Naive thymus-derived CD4-positive, alpha-beta T cell (primary cell): ENCODE measurements around the gene PTBP3. TPM values are rescaled to one million over a fixed set of nuclear protein-coding genes. Genes with fewer than 3 reads are reported as not detected.
"Not testable (repeated sequence)": the region's sequence is repeated elsewhere in the genome, so short reads cannot be mapped to it uniquely, and the experiment has no call there.

Source experiments
- ATAC-seq: fragments of 150-1000 bp; cut with Tn5 transposase; 2 replicates; pipeline ENCODE4 v1.10.0; 2021; ENCODE audit warnings: mild to moderate bottlenecking, moderate library complexity
- CTCF ChIA-PET: fragments of 350-600 bp; sonication (Branson Sonifier 250); formaldehyde crosslinking; loops from one replicate; lab custom pipeline; 2021; ENCODE audit warnings: antibody characterized with exemption; lab: Charles Lee
- POLR2A ChIA-PET: fragments of 350-600 bp; sonication (Branson Sonifier 250); formaldehyde crosslinking; loops from one replicate; lab custom pipeline; 2021; ENCODE audit warnings: antibody characterized with exemption, inconsistent platforms; lab: Charles Lee
- DNase-seq, 9 donors: peaks; one replicate each; pipeline versions ENCODE4 v3.0.0 to v3.0.0-alpha.2; 2020 to 2022; ENCODE audit warnings: mixed read lengths in 1 of 9
- H3K27ac ChIP-seq: one replicate; pipeline ENCODE4 v1.7.0; 2013; ENCODE audit warnings: mild to moderate bottlenecking, low read depth, low read length, moderate library complexity
- H3K27me3 ChIP-seq, 2 donors: one replicate each; pipeline ENCODE4 v1.7.0; 2013; ENCODE audit warnings: low read length in 2 of 2, mild to moderate bottlenecking in 2 of 2, moderate library complexity in 2 of 2; ENCODE audit not compliant: control insufficient read depth in 2 of 2, insufficient read depth in 2 of 2
- H3K36me3 ChIP-seq, 3 experiments: 1 replicate in 2 of 3; 2 replicates in 1 of 3; pipeline ENCODE4 v1.7.0; 2013; ENCODE audit warnings: low read length in 3 of 3, mild to moderate bottlenecking in 3 of 3, moderate library complexity in 1 of 3; ENCODE audit not compliant: insufficient read depth in 3 of 3, control insufficient read depth in 2 of 3
- H3K4me1 ChIP-seq, 2 donors: one replicate each; pipeline ENCODE4 v1.7.0; 2013; ENCODE audit warnings: low read length in 2 of 2, mild to moderate bottlenecking in 2 of 2, moderate library complexity in 1 of 2; ENCODE audit not compliant: control insufficient read depth in 2 of 2, insufficient read depth in 2 of 2
- H3K4me3 ChIP-seq: 2 replicates; pipeline ENCODE4 v1.7.0; 2013; ENCODE audit warnings: mild to moderate bottlenecking, low read length
- H3K9me3 ChIP-seq, 3 experiments: 1 replicate in 2 of 3; 2 replicates in 1 of 3; pipeline ENCODE4 v1.7.0; 2013; ENCODE audit warnings: low read length in 3 of 3; ENCODE audit not compliant: control insufficient read depth in 2 of 3
- H3K27ac Mint-ChIP-seq, 9 donors: one replicate each; pipeline ENCODE4 v1.8.0; 2020 to 2022; ENCODE audit warnings: mixed read lengths in 9 of 9, mild to moderate bottlenecking in 8 of 9, moderate library complexity in 5 of 9, inconsistent platforms in 2 of 9
- H3K27me3 Mint-ChIP-seq, 5 donors: one replicate each; pipeline ENCODE4 v1.8.0; 2021 to 2022; ENCODE audit warnings: mixed read lengths in 5 of 5, mild to moderate bottlenecking in 1 of 5
- H3K36me3 Mint-ChIP-seq, 5 donors: one replicate each; pipeline ENCODE4 v1.8.0; 2020 to 2022; ENCODE audit warnings: mixed read lengths in 5 of 5, mild to moderate bottlenecking in 3 of 5, inconsistent platforms in 1 of 5
- H3K4me1 Mint-ChIP-seq, 7 donors: one replicate each; pipeline ENCODE4 v1.8.0; 2020 to 2022; ENCODE audit warnings: mixed read lengths in 7 of 7, mild to moderate bottlenecking in 3 of 7, inconsistent platforms in 1 of 7
- H3K4me3 Mint-ChIP-seq, 10 donors: one replicate each; pipeline ENCODE4 v1.8.0; 2020 to 2022; ENCODE audit warnings: mild to moderate bottlenecking in 10 of 10, mixed read lengths in 10 of 10, moderate library complexity in 6 of 10, inconsistent platforms in 2 of 10
- H3K9me3 Mint-ChIP-seq, 11 donors: one replicate each; pipeline ENCODE4 v1.8.0; 2020 to 2022; ENCODE audit warnings: mixed read lengths in 11 of 11, mild to moderate bottlenecking in 4 of 11, inconsistent platforms in 1 of 11, moderate library complexity in 1 of 11
- intact Hi-C, 2 donors: fragments of 100-400 bp; cut with micrococcal nuclease; formaldehyde crosslinking; loops; one replicate each; pipeline ENCODE4 v1.15.1; 2023
- polyA plus RNA-seq, 2 donors: library from polyadenylated mRNA; unstranded; fragments of 300-500 nt; fragmentation: Illumina TruSeq; gene quantifications; one replicate each; pipeline ENCODE4 v1.2.3, GENCODE V29; 2021
- total RNA-seq, 6 experiments: library from RNA in 5 of 6; stranded (reverse) in 5 of 6; gene quantifications; 1 replicate in 5 of 6; 2 replicates in 1 of 6; pipeline ENCODE4 v1.2.3 and lab custom pipeline; 2021 to 2026

PTBP3 gene
- total and polyA plus RNA-seq, 7 experiments from 2014 or later = 28.8 to 148 (median 117) TPM

DNA sequence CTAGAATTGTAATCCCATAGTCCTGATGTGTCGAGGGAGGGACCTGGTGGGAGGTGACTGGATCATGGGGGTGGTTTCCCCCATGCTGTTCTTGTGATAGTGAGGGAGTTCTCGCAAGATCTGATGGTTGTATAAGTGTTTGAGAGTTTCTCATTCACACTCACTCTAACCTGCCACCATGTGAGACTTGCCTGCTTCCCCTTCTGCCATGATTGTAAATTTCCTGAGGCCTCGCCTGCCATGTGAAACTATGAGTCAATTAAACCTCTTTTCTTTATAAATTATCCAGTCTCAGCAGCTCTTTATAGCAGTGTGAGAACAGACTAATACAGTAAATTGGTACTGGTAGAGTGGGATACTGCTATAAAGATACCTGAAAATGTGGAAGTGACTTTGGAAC is 50.6 kb downstream of the PTBP3 start:
- H3K9me3 Mint-ChIP-seq = peaks cover 4 to 49% (median 24%) of the 10 kb centered on the region in 11 donors
- intact Hi-C loops = loop anchor here in 1 of 2 donors (5.0 kb wide), 1 partner anchor 49 kb away; the partner anchor contains the start of gene PTBP3
- CTCF ChIA-PET, ATAC-seq, POLR2A ChIA-PET, H3K27ac ChIP-seq, H3K4me1 ChIP-seq, H3K4me3 ChIP-seq, H3K36me3 ChIP-seq, H3K27me3 ChIP-seq, H3K4me3 Mint-ChIP-seq, DNase-seq, H3K27me3 Mint-ChIP-seq, H3K27ac Mint-ChIP-seq: not testable (repeated sequence)
- H3K36me3 Mint-ChIP-seq = peaks cover 18 to 53% (median 49%) of the 10 kb centered on the region in 5 donors
- peaks cover 0 to 14% (median 0%) of the 10 kb centered on the region in 3 experiments for H3K9me3 ChIP-seq
- peaks cover 10 to 53% (median 40%) of the 10 kb centered on the region in 7 donors for H3K4me1 Mint-ChIP-seq

DNA sequence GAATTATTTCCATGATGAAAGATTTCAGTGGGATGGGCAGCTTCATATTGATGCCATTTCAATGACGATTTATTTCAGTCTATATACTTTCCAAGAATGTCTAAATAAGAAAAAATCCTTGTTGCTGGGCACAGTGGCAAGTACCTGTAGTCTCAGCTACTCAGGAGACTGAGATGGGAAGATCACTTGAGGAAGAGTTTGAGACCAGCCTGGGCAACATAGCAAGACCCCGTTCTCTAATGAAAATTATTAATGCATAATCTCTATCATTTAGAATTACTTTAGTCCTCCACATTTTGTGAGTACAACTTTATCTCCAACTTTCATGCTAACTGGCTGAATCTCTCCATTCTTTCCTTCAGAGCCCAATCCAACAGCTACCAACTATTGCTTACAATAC is 52.5 kb downstream of the PTBP3 start:
- POLR2A ChIA-PET = no interaction called here
- ATAC-seq (no peak), DNase-seq (no peak)
- Histone ChIP-seq H3K9me3 (peaks cover 0 to 14% (median 0%) of the 10 kb centered on the region in 3 experiments), H3K36me3 (peaks cover 0 to 10% (median 0%) of the 10 kb centered on the region in 3 experiments), H3K4me1 (no peaks in the 10 kb centered on the region), H3K27ac (no peak overlapping the region), H3K4me3 (no peak overlapping the region), H3K27me3 (no peaks in the 10 kb centered on the region)
- Mint-ChIP-seq H3K27me3 (no peaks in the 10 kb centered on the region), H3K36me3 (peaks cover 18 to 35% (median 34%) of the 10 kb centered on the region in 5 donors), H3K4me3 (no peak overlapping the region), H3K9me3 (peaks cover 4 to 31% (median 20%) of the 10 kb centered on the region in 11 donors), H3K27ac (no peak overlapping the region), H3K4me1 (peaks cover 17 to 67% (median 55%) of the 10 kb centered on the region in 7 donors)
- CTCF ChIA-PET = no interaction called here
- intact Hi-C loops = loop anchor here in 1 of 2 donors (5.0 kb wide), 1 partner anchor 51 kb away; the partner anchor contains the start of gene PTBP3

DNA sequence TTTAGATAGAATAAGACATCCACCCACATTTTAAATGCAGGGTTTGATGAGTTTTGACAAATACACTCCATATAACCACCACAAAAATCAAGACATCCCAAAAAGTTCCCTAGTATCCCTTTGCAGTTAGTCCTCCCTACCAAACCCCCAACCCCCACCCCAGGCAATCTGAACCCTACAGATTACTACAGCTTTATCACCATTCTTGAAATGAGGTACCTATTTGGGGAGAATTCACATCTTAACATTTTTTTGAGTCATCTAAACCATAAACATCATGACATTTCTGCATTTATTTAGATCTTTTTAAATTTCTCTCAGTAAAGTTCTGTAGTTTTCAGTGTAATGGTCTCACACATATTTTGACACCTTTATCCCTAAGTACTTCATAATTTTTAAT is 53.9 kb downstream of the PTBP3 start:
- no peak overlapping the region for H3K4me3 Mint-ChIP-seq
- Histone ChIP-seq H3K4me1 (peaks cover 0 to 5% of the 10 kb centered on the region in 2 donors), H3K27ac (no peak overlapping the region), H3K27me3 (no peaks in the 10 kb centered on the region), H3K9me3 (peaks cover 0 to 12% (median 0%) of the 10 kb centered on the region in 3 experiments), H3K36me3 (peaks cover 0 to 9% (median 0%) of the 10 kb centered on the region in 3 experiments), H3K4me3 (no peak overlapping the region)
- ChIA-PET CTCF (interaction anchor here (1.3 kb wide), 1 partner anchor 10 kb away, joined by 4 read pairs; no protein-coding TSS in a partner anchor), POLR2A (no interaction called here)
- peaks cover 10 to 31% (median 24%) of the 10 kb centered on the region in 5 donors for H3K36me3 Mint-ChIP-seq
- peaks cover 23 to 78% (median 65%) of the 10 kb centered on the region in 7 donors for H3K4me1 Mint-ChIP-seq
- intact Hi-C loops = loop anchor here in 1 of 2 donors (10.0 kb wide), 1 partner anchor 55 kb away; the partner anchor contains the start of gene PTBP3
- no peaks in the 10 kb centered on the region for H3K27me3 Mint-ChIP-seq
- peak overlapping the region in 1 of 9 donors; percentile 11 for H3K27ac Mint-ChIP-seq
- DNase-seq (no peak), ATAC-seq (no peak)
- H3K9me3 Mint-ChIP-seq = peaks cover 0 to 17% (median 12%) of the 10 kb centered on the region in 11 donors

DNA sequence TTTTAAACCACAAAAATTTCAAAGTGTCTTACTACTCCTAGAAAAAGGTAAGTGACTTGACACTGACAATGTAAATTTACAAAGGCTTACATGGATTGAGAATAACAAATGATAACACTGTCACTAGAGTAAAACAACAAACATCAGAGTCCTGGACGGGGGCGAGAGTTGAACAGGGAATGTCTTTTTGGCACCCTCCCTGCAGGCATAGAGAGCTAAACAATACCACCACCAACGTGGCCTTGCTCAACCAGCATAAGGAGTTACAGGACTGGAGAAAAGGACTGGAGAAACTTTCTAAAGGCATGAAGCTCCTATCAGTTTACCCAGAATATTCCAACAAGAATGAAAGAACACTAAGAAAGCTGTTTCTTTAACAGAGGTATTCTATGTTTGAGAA is 55.3 kb downstream of the PTBP3 start:
- CTCF ChIA-PET = no interaction called here
- H3K9me3 ChIP-seq = no peaks in the 10 kb centered on the region
- peaks cover 0 to 5% of the 10 kb centered on the region in 2 donors for H3K4me1 ChIP-seq
- no peak overlapping the region for H3K27ac ChIP-seq
- H3K9me3 Mint-ChIP-seq = peaks cover 0 to 4% (median under 1%) of the 10 kb centered on the region in 11 donors
- H3K27ac Mint-ChIP-seq = peak overlapping the region in 5 of 9 donors; percentile 2 to 71 (median 32)
- peaks cover under 1 to 25% (median 12%) of the 10 kb centered on the region in 5 donors for H3K36me3 Mint-ChIP-seq
- H3K4me1 Mint-ChIP-seq = peaks cover 28 to 85% (median 71%) of the 10 kb centered on the region in 7 donors
- H3K4me3 ChIP-seq = no peak overlapping the region
- no peaks in the 10 kb centered on the region for H3K27me3 ChIP-seq
- no peaks in the 10 kb centered on the region for H3K36me3 ChIP-seq
- no peaks in the 10 kb centered on the region for H3K27me3 Mint-ChIP-seq
- peak overlapping the region in 1 of 10 donors; percentile 7 for H3K4me3 Mint-ChIP-seq
- ATAC-seq (no peak), DNase-seq (no peak)
- POLR2A ChIA-PET = no interaction called here
- intact Hi-C loops = loop anchor here in 1 of 2 donors (10.0 kb wide), 1 partner anchor 57 kb away; the partner anchor contains the start of gene PTBP3

- Histone ChIP-seq H3K27me3 (no peaks in the 10 kb centered on the region), H3K4me3 (no peak overlapping the region), H3K4me1 (peaks cover 0 to 9% of the 10 kb centered on the region in 2 donors), H3K36me3 (no peaks in the 10 kb centered on the region), H3K27ac (no peak overlapping the region), H3K9me3 (no peaks in the 10 kb centered on the region)
- ATAC-seq = no peak
- intact Hi-C loops = loop anchor here in 1 of 2 donors (10.0 kb wide), 1 partner anchor 60 kb away; the partner anchor contains the start of gene PTBP3
- H3K27me3 Mint-ChIP-seq = no peaks in the 10 kb centered on the region
- peak overlapping the region in 3 of 9 donors; percentile 15 to 32 (median 31) for H3K27ac Mint-ChIP-seq
- no peak for DNase-seq
- peaks cover 31 to 78% (median 67%) of the 10 kb centered on the region in 7 donors for H3K4me1 Mint-ChIP-seq
- peak overlapping the region in 1 of 10 donors; percentile 35 for H3K4me3 Mint-ChIP-seq
- peaks cover 0 to 33% (median 15%) of the 10 kb centered on the region in 5 donors for H3K36me3 Mint-ChIP-seq
- ChIA-PET CTCF (no interaction called here), POLR2A (no interaction called here)
- H3K9me3 Mint-ChIP-seq = no peaks in the 10 kb centered on the region
Measured at GRCh38 chr9:112274600-112274999, 58.8 kb downstream of the PTBP3 start.

- H3K27ac Mint-ChIP-seq = peak overlapping the region in 2 of 9 donors; percentile 1 to 31
- ATAC-seq = no peak
- POLR2A ChIA-PET = no interaction called here
Measured at GRCh38 chr9:112273876-112274275, 59.5 kb downstream of the PTBP3 start.

More at GRCh38 chr9:112273876-112274275, 59.5 kb downstream of the PTBP3 start:
- Histone ChIP-seq H3K4me1 (peaks cover 0 to 9% of the 10 kb centered on the region in 2 donors), H3K4me3 (no peak overlapping the region), H3K36me3 (no peaks in the 10 kb centered on the region), H3K9me3 (no peaks in the 10 kb centered on the region), H3K27me3 (no peaks in the 10 kb centered on the region), H3K27ac (no peak overlapping the region)
- Mint-ChIP-seq H3K27me3 (no peaks in the 10 kb centered on the region), H3K4me1 (peaks cover 28 to 76% (median 67%) of the 10 kb centered on the region in 7 donors), H3K4me3 (no peak overlapping the region), H3K36me3 (peaks cover 0 to 36% (median 19%) of the 10 kb centered on the region in 5 donors), H3K9me3 (no peaks in the 10 kb centered on the region)
- DNase-seq = no peak
- intact Hi-C loops = loop anchor here in 1 of 2 donors (10.0 kb wide), 1 partner anchor 61 kb away; the partner anchor contains the start of gene PTBP3
- CTCF ChIA-PET = no interaction called here
